Esophagus muscularis mucosa (tissue), 2 donors: Measurements from ENCODE around the gene CHAC1.

Experiments
- EP300 ChIP-seq: sonication (generic); formaldehyde crosslinking; IDR thresholded peaks from one replicate; pipeline ENCODE4 v1.6.1; 2017; ENCODE audit warnings: antibody characterized with exemption
- POLR2A ChIP-seq: fragments of 450-650 bp; IDR thresholded peaks from one replicate; pipeline ENCODE4 v1.6.1; 2017; ENCODE audit warnings: antibody characterized with exemption, moderate library complexity, mild to moderate bottlenecking, low read depth

- TF ChIP-seq POLR2A (peak; percentile 16), EP300 (no peak)
Measured at GRCh38 chr15:40956541-40956982, 3.3 kb downstream of the CHAC1 start.
